Breast epithelium (tissue), 3 donors: ENCODE measurements around the gene FGGY.

Source experiments
- POLR2A ChIP-seq: fragments of 450-650 bp; IDR thresholded peaks from one replicate; pipeline ENCODE4 v1.6.1; 2016; ENCODE audit warnings: antibody characterized with exemption, mild to moderate bottlenecking, moderate library complexity
- TF ChIP-seq, protein P1 (sequence below), 3 donors: fragments of 450-650 bp; IDR thresholded peaks; one replicate each; pipeline ENCODE4 v1.5.1; 2016 to 2017; ENCODE audit warnings: antibody characterized with exemption in 3 of 3, mild to moderate bottlenecking in 3 of 3, moderate library complexity in 3 of 3

DNA sequence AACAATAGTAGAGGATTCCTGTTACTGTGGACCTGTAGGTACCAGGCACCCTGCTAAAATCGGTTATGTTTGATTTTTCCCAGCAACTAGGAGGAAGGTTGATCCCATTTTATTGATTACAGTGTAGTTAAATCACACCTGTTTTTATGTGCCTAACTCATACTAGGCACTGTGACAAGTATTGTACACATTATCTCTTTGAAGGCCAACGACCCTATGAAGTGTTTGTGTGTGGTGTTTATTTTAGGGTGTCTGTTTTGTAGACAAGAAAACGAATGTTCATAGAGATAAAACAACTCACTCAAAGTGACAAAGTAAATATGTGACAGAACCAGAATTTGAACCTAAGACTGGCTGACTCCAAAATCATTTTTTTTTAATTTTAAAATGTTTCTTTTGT lies 49.5 kb downstream of the FGGY start:
- TF ChIP-seq, protein P1, sequence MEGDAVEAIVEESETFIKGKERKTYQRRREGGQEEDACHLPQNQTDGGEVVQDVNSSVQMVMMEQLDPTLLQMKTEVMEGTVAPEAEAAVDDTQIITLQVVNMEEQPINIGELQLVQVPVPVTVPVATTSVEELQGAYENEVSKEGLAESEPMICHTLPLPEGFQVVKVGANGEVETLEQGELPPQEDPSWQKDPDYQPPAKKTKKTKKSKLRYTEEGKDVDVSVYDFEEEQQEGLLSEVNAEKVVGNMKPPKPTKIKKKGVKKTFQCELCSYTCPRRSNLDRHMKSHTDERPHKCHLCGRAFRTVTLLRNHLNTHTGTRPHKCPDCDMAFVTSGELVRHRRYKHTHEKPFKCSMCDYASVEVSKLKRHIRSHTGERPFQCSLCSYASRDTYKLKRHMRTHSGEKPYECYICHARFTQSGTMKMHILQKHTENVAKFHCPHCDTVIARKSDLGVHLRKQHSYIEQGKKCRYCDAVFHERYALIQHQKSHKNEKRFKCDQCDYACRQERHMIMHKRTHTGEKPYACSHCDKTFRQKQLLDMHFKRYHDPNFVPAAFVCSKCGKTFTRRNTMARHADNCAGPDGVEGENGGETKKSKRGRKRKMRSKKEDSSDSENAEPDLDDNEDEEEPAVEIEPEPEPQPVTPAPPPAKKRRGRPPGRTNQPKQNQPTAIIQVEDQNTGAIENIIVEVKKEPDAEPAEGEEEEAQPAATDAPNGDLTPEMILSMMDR (IDR thresholded peaks at IDR 0.05) = no peak
- TF ChIP-seq POLR2A = no peak
